GM21447 (cell line): ENCODE results near the gene UMPS.

Experiments used
- ATAC-seq: cut with Tn5 transposase; IDR thresholded peaks from one replicate; pipeline ENCODE4 v1.9.1; 2021; ENCODE audit not compliant: unreplicated experiment

Gene UMPS

GRCh38 chr3:124762661-124763011 lies 32.4 kb downstream of the UMPS start:
- no peak for ATAC-seq

GRCh38 chr3:124763206-124763605 lies 33.0 kb downstream of the UMPS start:
- no peak for ATAC-seq

GRCh38 chr3:124763644-124764358 lies 33.5 kb downstream of the UMPS start:
- no peak for ATAC-seq

DNA sequence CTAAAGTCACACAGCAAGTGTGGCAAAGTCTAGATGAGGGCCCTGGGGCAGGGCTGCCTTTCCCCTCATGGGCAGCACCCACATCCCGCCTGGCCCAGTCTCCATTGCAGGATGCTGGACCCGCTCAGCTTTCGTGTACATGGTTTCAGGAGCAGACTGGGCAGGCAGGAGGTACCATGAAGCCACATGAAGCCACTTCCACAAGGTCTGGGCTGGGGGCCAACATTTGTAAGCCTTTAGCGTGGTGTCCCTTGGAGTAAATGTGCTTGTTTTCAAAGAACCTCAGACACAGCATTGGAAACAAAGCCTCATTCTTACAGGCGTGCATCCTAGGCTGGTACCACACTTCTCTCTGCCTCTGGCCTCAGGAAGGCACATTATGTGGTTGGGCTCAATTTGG lies 34.5 kb downstream of the UMPS start:
- ATAC-seq = no peak

DNA sequence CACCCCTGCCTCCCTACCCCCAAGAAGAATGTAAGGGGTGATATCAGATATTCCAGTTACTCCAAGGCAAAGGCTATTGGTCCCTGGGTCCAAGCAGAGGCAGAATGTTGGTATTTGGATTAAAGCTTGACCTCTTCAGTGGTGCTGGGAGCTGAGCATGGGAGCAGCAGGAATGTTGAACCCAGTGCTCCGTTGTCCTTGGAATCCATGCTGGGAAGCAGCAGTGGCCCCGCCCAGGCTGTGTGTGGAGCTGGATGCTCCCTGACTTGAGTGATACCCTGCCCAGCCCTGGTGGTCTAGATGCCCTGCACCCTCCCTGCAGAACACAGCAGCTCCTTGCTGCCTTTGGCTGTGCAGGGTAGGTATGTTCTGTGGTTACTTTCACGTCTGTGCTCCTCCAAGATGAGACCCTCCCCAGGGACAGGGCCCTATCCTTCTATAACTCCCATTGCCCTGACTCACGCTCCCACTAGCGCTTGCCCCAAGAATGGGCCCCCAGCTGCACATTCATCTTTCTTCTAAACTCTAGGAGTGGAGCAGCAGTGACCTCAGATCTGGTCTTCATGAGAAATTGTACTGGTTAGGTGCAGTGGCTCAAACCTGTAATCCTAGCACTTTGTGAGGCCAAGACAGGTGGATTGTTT lies 35.1 kb downstream of the UMPS start:
- no peak for ATAC-seq

GRCh38 chr3:124766113-124767095 lies 36.2 kb downstream of the UMPS start:
- no peak for ATAC-seq

GRCh38 chr3:124767264-124767663 lies 37.0 kb downstream of the UMPS start:
- no peak for ATAC-seq

- no peak for ATAC-seq
Observed at GRCh38 chr3:124767691-124768090, 37.4 kb downstream of the UMPS start.

DNA sequence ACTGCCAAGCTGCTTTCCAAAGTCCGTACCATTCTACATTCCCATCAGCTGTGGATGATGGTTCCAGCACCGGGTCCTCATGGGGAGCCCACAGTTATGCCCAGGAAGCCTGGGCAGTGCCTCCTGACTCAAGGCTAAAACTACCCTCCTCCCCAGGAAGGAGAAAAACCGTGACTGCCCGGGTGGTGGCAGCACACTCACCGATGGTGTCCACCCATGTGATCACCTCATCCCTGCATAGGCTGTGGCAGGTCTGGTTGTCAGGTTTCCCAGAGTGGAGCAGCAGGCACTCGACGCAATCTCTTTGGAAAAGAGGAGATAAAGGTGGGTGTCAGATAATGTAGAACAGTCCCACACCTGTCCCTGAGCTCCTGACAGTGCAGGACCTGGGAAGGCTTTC lies 38.6 kb downstream of the UMPS start:
- no peak for ATAC-seq

GRCh38 chr3:124769462-124769861 lies 39.2 kb downstream of the UMPS start:
- no peak for ATAC-seq

- ATAC-seq = no peak
Observed at GRCh38 chr3:124770336-124771082, 40.3 kb downstream of the UMPS start.

- ATAC-seq = no peak
Observed at GRCh38 chr3:124771083-124771445, 40.8 kb downstream of the UMPS start.

DNA sequence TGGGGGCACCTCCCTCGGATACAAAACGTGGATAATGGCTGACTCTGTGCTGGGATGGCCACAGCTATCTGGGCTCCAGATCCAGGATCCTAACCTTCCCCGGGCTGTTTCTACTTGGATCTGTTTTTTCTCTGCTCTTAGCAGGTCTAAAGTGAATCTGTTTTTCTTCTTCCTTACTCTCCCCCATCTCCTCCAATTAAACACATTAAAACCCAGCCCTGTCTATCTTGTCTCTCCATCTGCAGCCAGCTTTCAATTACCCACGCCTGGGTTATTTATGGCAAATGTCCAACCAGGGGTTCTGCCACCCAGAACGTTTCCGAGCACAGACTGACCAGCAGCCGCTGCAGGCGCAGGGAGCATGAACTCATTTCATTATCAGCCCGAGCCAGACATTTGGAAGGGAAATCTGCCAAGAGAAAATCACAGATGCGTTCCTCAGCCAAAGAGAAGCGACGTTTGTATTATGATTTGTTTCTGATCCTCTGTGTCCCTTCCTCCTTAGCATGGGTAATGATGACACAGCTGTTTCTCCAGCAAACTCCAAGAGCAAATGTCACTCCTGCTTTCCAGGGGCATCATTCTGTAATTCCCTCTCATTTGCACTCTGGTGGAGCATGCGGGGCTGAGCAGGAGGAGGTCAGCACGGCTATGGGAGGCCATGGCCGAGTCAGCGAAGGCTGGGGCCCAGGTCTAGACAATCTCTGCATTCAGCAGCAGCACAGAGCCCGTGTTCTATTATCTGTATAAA lies 42.0 kb downstream of the UMPS start:
- ATAC-seq = no peak

DNA sequence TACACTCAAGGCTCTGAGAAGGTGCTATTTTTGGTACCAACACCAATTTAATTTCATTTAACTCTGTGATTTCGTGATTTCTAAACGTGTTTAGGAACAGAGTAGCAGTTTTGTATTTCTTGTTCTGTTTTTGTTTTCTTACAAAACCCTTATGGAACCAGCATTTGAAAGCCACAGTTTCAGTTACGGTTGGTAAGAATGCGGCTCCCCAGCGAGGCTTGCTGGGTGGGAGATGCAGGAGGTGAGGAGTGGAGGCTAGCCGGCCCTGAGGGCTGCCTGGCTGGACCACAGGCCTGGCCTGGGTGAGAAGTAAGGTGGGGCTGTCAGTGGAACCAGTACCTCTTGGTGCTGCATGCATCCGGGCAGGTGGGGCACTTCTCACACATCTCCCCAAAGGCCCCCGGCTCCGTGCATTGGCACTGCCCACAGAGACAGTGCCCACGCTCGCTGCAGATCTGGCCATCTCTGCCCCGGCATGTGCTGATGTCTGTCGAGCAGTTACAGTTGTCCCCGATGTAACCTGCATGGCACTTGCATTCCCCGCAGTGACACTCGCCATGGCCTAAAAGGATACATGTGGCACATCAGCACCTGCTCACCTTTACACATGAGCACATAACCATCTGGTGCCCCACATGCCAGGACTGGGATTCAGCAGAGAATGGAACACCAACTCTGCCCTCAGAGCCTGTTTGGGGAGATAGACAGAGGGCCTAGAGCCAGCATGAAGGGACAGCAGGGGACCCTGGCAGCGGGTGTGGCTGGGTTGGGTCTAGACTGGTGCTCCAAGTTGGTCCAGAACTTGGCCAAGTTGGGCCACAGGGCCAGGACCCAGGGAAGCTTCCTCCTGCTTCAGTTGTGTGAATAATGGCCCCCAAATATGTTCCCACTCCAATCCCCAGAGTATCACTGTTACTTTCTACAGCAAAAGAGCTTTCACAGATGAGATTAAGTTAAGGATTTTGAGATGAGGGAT lies 43.4 kb downstream of the UMPS start:
- ATAC-seq = no peak

DNA sequence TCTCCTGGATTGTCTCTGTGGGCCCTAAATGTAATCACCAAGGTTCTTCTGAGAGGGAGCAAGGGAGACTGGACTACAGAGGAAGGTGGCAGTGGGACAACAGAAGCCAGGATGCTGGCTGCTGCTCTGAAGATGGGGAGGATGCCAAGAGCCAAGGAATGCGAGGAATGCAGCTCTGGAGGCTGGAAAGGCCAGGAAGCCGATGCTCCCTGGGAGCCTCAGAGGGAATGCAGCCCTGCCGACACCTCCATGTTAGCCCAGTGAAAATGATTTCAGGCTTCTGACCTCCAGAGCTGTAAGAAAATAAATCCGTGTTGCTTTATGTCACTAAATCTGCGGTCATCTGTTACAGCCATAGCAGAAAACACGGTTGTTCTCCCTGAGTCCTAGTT lies 44.1 kb downstream of the UMPS start:
- no peak for ATAC-seq

DNA sequence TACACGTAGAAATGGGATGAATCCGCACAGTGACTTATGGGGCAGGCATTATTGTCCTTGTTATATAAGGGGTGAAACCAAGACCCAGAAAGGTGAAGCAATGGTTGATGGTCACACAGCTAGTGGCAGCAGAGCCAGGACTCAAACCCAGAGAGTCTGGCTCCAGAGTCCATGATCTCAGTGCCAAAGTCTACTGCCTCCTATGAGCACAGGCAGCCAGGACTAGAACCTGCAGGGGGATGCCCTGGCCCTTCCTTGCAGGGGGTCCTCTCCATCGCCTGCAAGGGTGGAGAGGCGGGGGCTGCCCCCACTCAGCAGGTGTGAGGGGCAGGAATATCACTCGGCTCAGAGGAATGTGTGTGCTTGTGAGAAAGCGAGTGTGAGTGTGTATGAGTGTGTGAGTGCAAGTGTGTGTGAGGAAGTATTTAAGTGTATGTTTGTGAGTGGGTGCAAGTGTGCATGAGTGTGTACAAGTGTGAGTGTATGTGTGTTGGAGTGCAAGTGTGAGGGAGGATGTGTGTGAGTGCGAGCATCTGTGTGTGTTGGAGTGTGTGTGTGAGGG lies 44.7 kb downstream of the UMPS start:
- ATAC-seq = no peak

DNA sequence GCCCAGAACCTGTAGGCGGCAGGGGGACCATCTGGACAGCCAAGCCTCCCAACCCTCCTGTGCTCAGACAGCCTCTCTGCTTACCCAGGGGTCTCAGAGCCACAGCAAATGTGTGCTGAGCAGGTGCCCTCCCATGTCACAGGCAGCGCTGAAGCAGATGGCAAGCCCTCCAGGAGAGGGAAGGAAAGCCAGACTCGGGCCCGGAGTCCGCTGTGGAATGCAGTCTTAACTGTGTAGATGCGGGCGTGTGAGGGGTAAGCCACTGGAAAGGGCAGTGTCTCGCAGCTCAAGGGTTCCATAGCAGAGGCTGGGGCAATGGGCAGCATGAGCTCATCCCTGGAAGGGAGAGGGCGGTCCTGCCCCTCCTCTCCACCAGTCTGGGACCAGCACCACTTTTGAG lies 45.6 kb downstream of the UMPS start:
- ATAC-seq = no peak

- no peak for ATAC-seq
Observed at GRCh38 chr3:124776856-124777255, 46.6 kb downstream of the UMPS start.
